HCT116 (cell line): ENCODE data around the gene ST3GAL3. TPM values are rescaled to one million over a fixed set of nuclear protein-coding genes. Genes with fewer than 3 reads are reported as not detected.

ENCODE experiments used
- ATAC-seq: fragments of 200-7000 bp; cut with Tn5 transposase; 2 replicates; pipeline ENCODE4 v1.9.1; 2020; ENCODE audit warnings: mild to moderate bottlenecking, moderate library complexity
- BruUV-seq: library from RNA; stranded (reverse); fragments of 400-500 nt; replicated peaks from 2 replicates; lab custom pipeline; 2021; lab: Mats Ljungman, UMichigan
- CTCF ChIA-PET: fragments of 300-600 bp; sonication (Branson Sonifier 250); formaldehyde crosslinking; loops from one replicate; lab custom pipeline; 2021; ENCODE audit warnings: antibody characterized with exemption; lab: Charles Lee
- POLR2A ChIA-PET: fragments of 300-600, 350-600 bp; sonication (Branson Sonifier 250); formaldehyde crosslinking; loops from one replicate; lab custom pipeline; 2021; ENCODE audit warnings: antibody characterized with exemption; lab: Charles Lee
- RAD21 ChIA-PET, 2 experiments: fragments of 300-600 bp; sonication (Branson Sonifier 250); formaldehyde crosslinking; loops; one replicate each; lab custom pipeline; 2023; ENCODE audit warnings: low total read pairs in 2 of 2; ENCODE audit not compliant: uncharacterized antibody in 2 of 2, unreplicated experiment in 2 of 2, low non-redundant PET in 1 of 2; lab: Charles Lee
- DNase-seq: peaks from one replicate; pipeline ENCODE4 v3.0.0-alpha.2; 2010; ENCODE audit warnings: low read depth, low spot score
- H2AFZ ChIP-seq: fragments of 200-600 bp; shearing (Covaris generic), sonication (generic); 2 replicates; pipeline ENCODE4 v1.6.1; 2017; ENCODE audit warnings: low read depth, mixed run types, mixed read lengths, antibody characterized with exemption, low read length; ENCODE audit not compliant: poor library complexity, severe bottlenecking
- H3K27ac ChIP-seq: 2 replicates; pipeline ENCODE4 v1.5.1; 2012; ENCODE audit warnings: low read depth, low read length
- H3K27me3 ChIP-seq: fragments of 200-600 bp; sonication (generic); 2 replicates; pipeline ENCODE4 v1.6.1; 2016; ENCODE audit warnings: mixed run types, low read length, mixed read lengths; ENCODE audit not compliant: insufficient read depth
- H3K36me3 ChIP-seq, 2 experiments: fragments of 200-500 bp in 1 of 2; fragments of 200-600 bp in 1 of 2; sonication (Bioruptor generic) in 1 of 2; sonication (generic) in 1 of 2; 2 replicates each; pipeline versions ENCODE4 v1.5.1 to v1.6.1; 2014 to 2016; ENCODE audit warnings: low read length in 2 of 2, inconsistent platforms in 1 of 2, mixed read lengths in 1 of 2, mixed run types in 1 of 2; ENCODE audit not compliant: insufficient read depth in 2 of 2, control insufficient read depth in 1 of 2
- H3K4me1 ChIP-seq, 2 experiments: fragments of 200-600 bp in 1 of 2; sonication (generic) in 1 of 2; 2 replicates each; pipeline versions ENCODE4 v1.5.1 to v1.6.1; 2012 to 2017; ENCODE audit warnings: low read length in 2 of 2, inconsistent platforms in 1 of 2, mild to moderate bottlenecking in 1 of 2, mixed read lengths in 1 of 2, mixed run types in 1 of 2, moderate library complexity in 1 of 2; ENCODE audit not compliant: insufficient read depth in 2 of 2, control insufficient read depth in 1 of 2
- H3K4me2 ChIP-seq: fragments of 200-600 bp; sonication (generic); 2 replicates; pipeline ENCODE4 v1.6.1; 2017; ENCODE audit warnings: mixed run types, low read length, mixed read lengths
- H3K4me3 ChIP-seq, 2 experiments: fragments of 200-600 bp in 1 of 2; sonication (generic) in 1 of 2; replicated peaks in 1 of 2; 2 replicates each; pipeline ENCODE4 v1.5.1; 2011 to 2016; ENCODE audit warnings: low read length in 2 of 2, control low read depth in 1 of 2, low read depth in 1 of 2, mild to moderate bottlenecking in 1 of 2, mixed read lengths in 1 of 2, mixed run types in 1 of 2
- H3K79me2 ChIP-seq: fragments of 200-600 bp; sonication (generic); 2 replicates; pipeline ENCODE4 v1.6.1; 2017; ENCODE audit warnings: mild to moderate bottlenecking, mixed run types, low read length, moderate library complexity, mixed read lengths; ENCODE audit not compliant: insufficient read depth
- H3K9ac ChIP-seq: fragments of 200-600 bp; sonication (generic); 2 replicates; pipeline ENCODE4 v1.6.1; 2016; ENCODE audit warnings: low read length, mixed read lengths
- H3K9me2 ChIP-seq: fragments of 200-600 bp; sonication (generic), shearing (Covaris generic); 2 replicates; pipeline ENCODE4 v1.6.1; 2017; ENCODE audit warnings: mixed run types, mild to moderate bottlenecking, moderate library complexity; ENCODE audit not compliant: insufficient read depth
- H3K9me3 ChIP-seq, 2 experiments: fragments of 200-500 bp in 1 of 2; fragments of 200-600 bp in 1 of 2; sonication (Bioruptor generic) in 1 of 2; sonication (generic) in 1 of 2; 2 replicates each; pipeline ENCODE4 v1.6.1; 2014 to 2017; ENCODE audit warnings: low read length in 2 of 2, mixed read lengths in 2 of 2, inconsistent platforms in 1 of 2, low read depth in 1 of 2, mild to moderate bottlenecking in 1 of 2, mixed run types in 1 of 2, moderate library complexity in 1 of 2; ENCODE audit not compliant: control insufficient read depth in 1 of 2, insufficient read depth in 1 of 2
- H4K20me1 ChIP-seq: fragments of 200-600 bp; sonication (generic), shearing (Covaris generic); 2 replicates; pipeline ENCODE4 v1.6.1; 2017; ENCODE audit warnings: mixed run types, mild to moderate bottlenecking, moderate library complexity; ENCODE audit not compliant: insufficient read depth
- CEBPB ChIP-seq: IDR thresholded peaks from 2 replicates; pipeline ENCODE4 v1.6.1; 2012; ENCODE audit warnings: low read depth
- ELF1 ChIP-seq: IDR thresholded peaks from 2 replicates; pipeline ENCODE4 v1.6.1; 2012; ENCODE audit warnings: low read depth, borderline replicate concordance
- EZH2 ChIP-seq: fragments of 200-600 bp; sonication (generic); IDR thresholded peaks from 2 replicates; pipeline ENCODE4 v1.6.1; 2017; ENCODE audit warnings: antibody characterized with exemption, mixed run types
- FOSL1 ChIP-seq: IDR thresholded peaks from 2 replicates; pipeline ENCODE4 v1.6.1; 2012; ENCODE audit warnings: low read depth
- JUND ChIP-seq: IDR thresholded peaks from 2 replicates; pipeline ENCODE4 v1.6.1; 2012
- POLR2A ChIP-seq: IDR thresholded peaks from 2 replicates; pipeline ENCODE4 v1.7.0; 2011; ENCODE audit warnings: borderline replicate concordance; ENCODE audit not compliant: insufficient read depth, insufficient read length; ENCODE audit errors: extremely low read depth
- REST ChIP-seq: IDR thresholded peaks from 2 replicates; pipeline ENCODE4 v1.6.1; 2012; ENCODE audit warnings: low read depth
- SIN3A ChIP-seq: IDR thresholded peaks from 2 replicates; pipeline ENCODE4 v1.6.1; 2012; ENCODE audit warnings: low read depth
- SP1 ChIP-seq: IDR thresholded peaks from 2 replicates; pipeline ENCODE4 v1.6.1; 2012; ENCODE audit warnings: low read depth
- SRF ChIP-seq: IDR thresholded peaks from 2 replicates; pipeline ENCODE4 v1.6.1; 2012; ENCODE audit warnings: low read depth
- TCF7L2 ChIP-seq: IDR thresholded peaks from 2 replicates; pipeline ENCODE4 v1.7.0; 2011; ENCODE audit warnings: borderline replicate concordance, inconsistent platforms; ENCODE audit not compliant: insufficient read depth, insufficient read length; ENCODE audit errors: extremely low read depth
- YY1 ChIP-seq: IDR thresholded peaks from 2 replicates; pipeline ENCODE4 v1.6.1; 2011; ENCODE audit warnings: low read length, low read depth, moderate library complexity, mild to moderate bottlenecking; ENCODE audit not compliant: insufficient replicate concordance; ENCODE audit errors: extremely low read depth
- ZNF274 ChIP-seq: fragments of 200-500 bp; sonication (Bioruptor generic); IDR thresholded peaks from 2 replicates; pipeline ENCODE4 v1.6.1; 2014; ENCODE audit warnings: mild to moderate bottlenecking, low read depth, low read length, inconsistent platforms
- intact Hi-C: fragments of 100-400 bp; cut with micrococcal nuclease; formaldehyde crosslinking; loops from 2 replicates; pipeline ENCODE4 v1.10.0; 2022
- total RNA-seq: library from RNA; stranded (reverse); gene quantifications from one replicate; pipeline ENCODE4 v1.2.1, GENCODE V29; 2021; ENCODE audit not compliant: unreplicated experiment
- TF ChIP-seq, protein P1 (sequence below): IDR thresholded peaks from 2 replicates; pipeline ENCODE4 v1.6.1; 2012
- TF ChIP-seq, protein P2 (sequence below): IDR thresholded peaks from 2 replicates; pipeline ENCODE4 v1.6.1; 2011; ENCODE audit warnings: mild to moderate bottlenecking, low read length, moderate library complexity; ENCODE audit not compliant: insufficient replicate concordance; ENCODE audit errors: extremely low read depth

ST3GAL3 gene
- total RNA-seq, 1 experiment from 2014 or later: 7.2 TPM

DNA sequence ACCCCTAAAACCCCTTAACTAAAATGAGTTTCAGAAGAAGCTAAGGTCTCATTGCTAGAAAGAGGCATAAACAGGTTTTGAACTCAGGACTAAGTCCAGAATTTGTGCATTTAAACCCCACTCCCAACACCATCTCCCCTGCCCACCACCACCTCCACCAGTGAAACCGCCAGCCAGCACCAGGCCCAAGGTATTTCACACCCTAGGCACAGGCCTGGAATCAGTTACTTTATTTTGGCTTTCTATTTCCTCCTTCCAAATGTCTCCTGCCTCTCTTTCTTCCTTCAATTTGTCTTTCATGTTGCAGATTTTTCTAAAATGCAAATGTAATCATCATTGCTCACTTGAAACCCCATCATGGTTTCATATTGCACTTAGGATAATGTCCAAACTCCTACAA, 237.5 kb downstream of the ST3GAL3 start:
- H3K9me2 ChIP-seq: no peaks in the 10 kb centered on the region
- H3K9ac ChIP-seq: no peak overlapping the region
- peaks cover 10 to 27% of the 10 kb centered on the region in 2 experiments; a peak in 3 of 4 replicates for H3K4me1 ChIP-seq
- ChIA-PET CTCF (interaction anchor here (3.3 to 9.8 kb wide), 2 partner anchors 12 to 181 kb away, joined by 24 to 130 read pairs; partner anchors contain the start of gene ARTN), RAD21 (interaction anchor here (1.9 to 2.0 kb wide), 2 partner anchors 10 to 181 kb away, joined by 4 to 10 read pairs; partner anchors contain the start of gene ARTN (in 1 of the 2)), POLR2A (no interaction called here)
- H3K4me3 ChIP-seq: no peak overlapping the region
- no peak overlapping the region for H2AFZ ChIP-seq
- H3K79me2 ChIP-seq: peaks cover 11% of the 10 kb centered on the region
- ATAC-seq (no peak), DNase-seq (no peak)
- H3K9me3 ChIP-seq: no peaks in the 10 kb centered on the region
- H3K27me3 ChIP-seq: no peaks in the 10 kb centered on the region
- 0 out of 4 replicates have a peak, but pooled peaks cover 0 to under 1% of the 10 kb centered on the region in 2 experiments for H3K36me3 ChIP-seq
- TF ChIP-seq, protein P1, sequence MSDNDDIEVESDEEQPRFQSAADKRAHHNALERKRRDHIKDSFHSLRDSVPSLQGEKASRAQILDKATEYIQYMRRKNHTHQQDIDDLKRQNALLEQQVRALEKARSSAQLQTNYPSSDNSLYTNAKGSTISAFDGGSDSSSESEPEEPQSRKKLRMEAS: no peak
- no peak for TF ChIP-seq SIN3A
- no peak for TF ChIP-seq REST
- TF ChIP-seq, protein P2, sequence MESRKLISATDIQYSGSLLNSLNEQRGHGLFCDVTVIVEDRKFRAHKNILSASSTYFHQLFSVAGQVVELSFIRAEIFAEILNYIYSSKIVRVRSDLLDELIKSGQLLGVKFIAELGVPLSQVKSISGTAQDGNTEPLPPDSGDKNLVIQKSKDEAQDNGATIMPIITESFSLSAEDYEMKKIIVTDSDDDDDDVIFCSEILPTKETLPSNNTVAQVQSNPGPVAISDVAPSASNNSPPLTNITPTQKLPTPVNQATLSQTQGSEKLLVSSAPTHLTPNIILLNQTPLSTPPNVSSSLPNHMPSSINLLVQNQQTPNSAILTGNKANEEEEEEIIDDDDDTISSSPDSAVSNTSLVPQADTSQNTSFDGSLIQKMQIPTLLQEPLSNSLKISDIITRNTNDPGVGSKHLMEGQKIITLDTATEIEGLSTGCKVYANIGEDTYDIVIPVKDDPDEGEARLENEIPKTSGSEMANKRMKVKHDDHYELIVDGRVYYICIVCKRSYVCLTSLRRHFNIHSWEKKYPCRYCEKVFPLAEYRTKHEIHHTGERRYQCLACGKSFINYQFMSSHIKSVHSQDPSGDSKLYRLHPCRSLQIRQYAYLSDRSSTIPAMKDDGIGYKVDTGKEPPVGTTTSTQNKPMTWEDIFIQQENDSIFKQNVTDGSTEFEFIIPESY: no peak
- no peak for TF ChIP-seq SP1
- TF ChIP-seq SRF: no peak
- no peak for TF ChIP-seq ELF1
- no peak for TF ChIP-seq TCF7L2
- TF ChIP-seq JUND: no peak
- no peak for TF ChIP-seq POLR2A
- no peak for TF ChIP-seq YY1
- TF ChIP-seq FOSL1: no peak
- no peak for TF ChIP-seq ZNF274
- no peak for TF ChIP-seq EZH2
- no peak for TF ChIP-seq CEBPB
- peak overlapping the region; percentile 23; the same call in 1 of the 2 replicates for H3K4me2 ChIP-seq
- intact Hi-C loops: no loop called here
- no peaks in the 10 kb centered on the region for H4K20me1 ChIP-seq
- no peak overlapping the region for H3K27ac ChIP-seq
- no TSS peak for BruUV-seq
